Peyer's patch (tissue), 4 donors: Measurements from ENCODE around the gene FLACC1.

ENCODE experiments used
- CTCF ChIP-seq, 6 experiments: fragments of 450-650 bp in 4 of 6; fragments of 200-600 bp in 2 of 6; sonication (generic) in 1 of 6; IDR thresholded peaks; one replicate each; pipeline ENCODE4 v1.5.1; 2017 to 2019; ENCODE audit warnings: antibody characterized with exemption in 6 of 6, mild to moderate bottlenecking in 3 of 6, moderate library complexity in 1 of 6
- POLR2A ChIP-seq, 2 donors: fragments of 450-650 bp; IDR thresholded peaks; one replicate each; pipeline ENCODE4 v1.5.1; 2017; ENCODE audit warnings: antibody characterized with exemption in 2 of 2, mild to moderate bottlenecking in 2 of 2, moderate library complexity in 2 of 2

GRCh38 chr2:201360256-201360655, 3.1 kb upstream of the FLACC1 start:
- TF ChIP-seq CTCF (IDR thresholded peaks at IDR 0.05) (no peak), POLR2A (IDR thresholded peaks at IDR 0.05) (no peak)
